GM18873 (cell line): ENCODE data around the gene TRAF3.

ENCODE experiments used
- ATAC-seq: cut with Tn5 transposase; IDR thresholded peaks from one replicate; pipeline ENCODE4 v1.9.1; 2021; ENCODE audit warnings: mild to moderate bottlenecking, moderate library complexity, moderate number of reproducible peaks; ENCODE audit not compliant: unreplicated experiment, low FRiP score

The TRAF3 gene

GRCh38 chr14:102776761-102777710, at the start of gene TRAF3:
Gene TRAF3 (plus strand): TSS chr14:102777449. CDS start chr14:102870202, 92,753 bp downstream.
- ATAC-seq, result no peak

- no peak for ATAC-seq
Observed at GRCh38 chr14:102728501-102728900, 48.7 kb upstream of the TRAF3 start.

GRCh38 chr14:102729268-102729667, 48.0 kb upstream of the TRAF3 start:
- no peak for ATAC-seq

- ATAC-seq, result no peak
Observed at GRCh38 chr14:102729825-102730224, 47.4 kb upstream of the TRAF3 start.

- ATAC-seq, result no peak
Observed at GRCh38 chr14:102731101-102731870, 46.0 kb upstream of the TRAF3 start.

GRCh38 chr14:102731871-102732800, 45.1 kb upstream of the TRAF3 start:
- ATAC-seq, result no peak

GRCh38 chr14:102732924-102733323, 44.3 kb upstream of the TRAF3 start:
- no peak for ATAC-seq

GRCh38 chr14:102733326-102733725, 43.9 kb upstream of the TRAF3 start:
- no peak for ATAC-seq

- ATAC-seq, result no peak
Observed at GRCh38 chr14:102734436-102734835, 42.8 kb upstream of the TRAF3 start.

- no peak for ATAC-seq
Observed at GRCh38 chr14:102736956-102737355, 40.3 kb upstream of the TRAF3 start.

GRCh38 chr14:102737402-102738372, 39.6 kb upstream of the TRAF3 start:
- no peak for ATAC-seq

GRCh38 chr14:102738373-102739189, 38.7 kb upstream of the TRAF3 start:
- ATAC-seq, result no peak

- ATAC-seq, result no peak
Observed at GRCh38 chr14:102739190-102739469, 38.1 kb upstream of the TRAF3 start.

GRCh38 chr14:102746634-102747438, 30.4 kb upstream of the TRAF3 start:
- no peak for ATAC-seq

GRCh38 chr14:102748806-102749205, 28.4 kb upstream of the TRAF3 start:
- ATAC-seq, result no peak

- no peak for ATAC-seq
Observed at GRCh38 chr14:102749393-102750305, 27.6 kb upstream of the TRAF3 start.

- no peak for ATAC-seq
Observed at GRCh38 chr14:102750376-102750775, 26.9 kb upstream of the TRAF3 start.
